HepG2 (cell line): Measurements from ENCODE around the gene PITX3. TPM values are rescaled to one million over a fixed set of nuclear protein-coding genes. Genes with fewer than 3 reads are reported as not detected.
"Not testable (repeated sequence)": the region's sequence is repeated elsewhere in the genome, so short reads cannot be mapped to it uniquely, and the experiment has no call there.

Experiments
- ATAC-seq: fragments of 200-7000 bp; cut with Tn5 transposase; 3 replicates; pipeline ENCODE4 v1.9.1; 2020; ENCODE audit warnings: mild to moderate bottlenecking, moderate library complexity
- BruUV-seq: library from RNA; stranded (reverse); fragments of 400-500 nt; replicated peaks from 2 replicates; lab custom pipeline; 2021; lab: Mats Ljungman, UMichigan
- CTCF ChIA-PET: fragments of 300-600 bp; formaldehyde crosslinking; extraction: SDS; loops from one replicate; lab custom pipeline; 2021; ENCODE audit warnings: low total read pairs, inconsistent platforms, low intra/inter-chr PET ratio; lab: Yijun Ruan, JAX
- POLR2A ChIA-PET: fragments of 350-600 bp; sonication (Branson Sonifier 250); formaldehyde crosslinking; loops from one replicate; lab custom pipeline; 2020; ENCODE audit warnings: antibody characterized with exemption, inconsistent platforms; lab: Yijun Ruan, JAX
- DNase-seq: peaks from one replicate; pipeline ENCODE4 v3.0.0-alpha.2; 2015; ENCODE audit warnings: low spot score
- FAIRE-seq: peaks from 3 replicates; lab custom pipeline; 2011; peaks lifted over from hg19 to GRCh38; lab: Jason Lieb, UNC
- H2AFZ ChIP-seq: one replicate; pipeline ENCODE4 v1.6.1; 2011; ENCODE audit warnings: low read length, inconsistent platforms
- H3K27ac ChIP-seq: fragments of 300-600 bp; 3 replicates; pipeline ENCODE4 v1.8.0; 2011; ENCODE audit warnings: mixed run types, mild to moderate bottlenecking, mixed read lengths, low read length, inconsistent platforms; ENCODE audit not compliant: insufficient read depth; ENCODE audit errors: extremely low read length
- H3K27me3 ChIP-seq, 2 experiments: fragments of 200-600 bp in 1 of 2; 2 replicates in 1 of 2; 3 replicates in 1 of 2; pipeline versions ENCODE4 v1.6.0 to v1.8.0; 2011; ENCODE audit warnings: low read length in 2 of 2, mild to moderate bottlenecking in 2 of 2, moderate library complexity in 2 of 2, inconsistent platforms in 1 of 2; ENCODE audit not compliant: insufficient read depth in 2 of 2, control insufficient read depth in 1 of 2
- H3K36me3 ChIP-seq, 2 experiments: fragments of 200-600 bp in 1 of 2; replicated peaks in 1 of 2; 2 replicates in 1 of 2; 3 replicates in 1 of 2; pipeline versions ENCODE4 v1.5.1 to v1.8.0; 2011; ENCODE audit warnings: low read length in 2 of 2, inconsistent platforms in 1 of 2; ENCODE audit not compliant: insufficient read depth in 2 of 2, control insufficient read depth in 1 of 2
- H3K4me1 ChIP-seq: 2 replicates; pipeline ENCODE4 v1.5.1; 2012; ENCODE audit warnings: low read length, inconsistent platforms; ENCODE audit not compliant: insufficient read depth
- H3K4me2 ChIP-seq: 2 replicates; pipeline ENCODE4 v1.6.0; 2011; ENCODE audit warnings: low read depth, low read length, inconsistent platforms
- H3K4me3 ChIP-seq, 3 experiments: fragments of 200-600 bp in 1 of 3; sonication (generic), shearing (Covaris generic) in 1 of 3; replicated peaks in 1 of 3; 2 replicates each; pipeline ENCODE4 v1.5.1; 2011 to 2016; ENCODE audit warnings: low read length in 3 of 3, inconsistent platforms in 2 of 3, low read depth in 2 of 3, mild to moderate bottlenecking in 2 of 3, control low read depth in 1 of 3, mixed read lengths in 1 of 3; ENCODE audit not compliant: insufficient read depth in 1 of 3
- H3K79me2 ChIP-seq: one replicate; pipeline ENCODE4 v1.6.1; 2011; ENCODE audit warnings: low read length, inconsistent platforms; ENCODE audit not compliant: insufficient read depth
- H3K9ac ChIP-seq: 2 replicates; pipeline ENCODE4 v1.6.0; 2011; ENCODE audit warnings: mild to moderate bottlenecking, low read depth, low read length, inconsistent platforms; ENCODE audit not compliant: insufficient read depth
- H3K9me3 ChIP-seq: 2 replicates; pipeline ENCODE4 v1.5.1; 2012; ENCODE audit warnings: mild to moderate bottlenecking, low read length
- H4K20me1 ChIP-seq: 2 replicates; pipeline ENCODE4 v1.6.0; 2011; ENCODE audit warnings: inconsistent platforms, mild to moderate bottlenecking, low read length, moderate library complexity; ENCODE audit not compliant: insufficient read depth
- HES4 ChIP-seq: sonication (generic); formaldehyde crosslinking; IDR thresholded peaks from 2 replicates; pipeline ENCODE4 v1.9.0; 2021; ENCODE audit warnings: mild to moderate bottlenecking, missing genetic modification reagents, borderline replicate concordance
- MAFG ChIP-seq: sonication (generic); formaldehyde crosslinking; IDR thresholded peaks from 2 replicates; pipeline ENCODE4 v1.5.1; 2020; ENCODE audit warnings: mild to moderate bottlenecking, missing genetic modification reagents
- ZNF256 ChIP-seq: sonication (generic); formaldehyde crosslinking; conservative IDR thresholded peaks from 2 replicates; pipeline ENCODE4 v1.4.0; 2020; ENCODE audit warnings: missing genetic modification reagents
- WGBS: methylation state at CpG from one replicate; pipeline ENCODE4 v1.1.6; 2017; ENCODE audit warnings: low lambda C conversion rate; 5-methylcytosine and 5-hydroxymethylcytosine counted together
- in situ Hi-C: cut with HindIII; loops from 2 replicates; pipeline ENCODE4 v1.10.0; 2017; ENCODE audit warnings: low pct_unique_long_range_greater_than_20kb; ENCODE audit not compliant: extremely low pct_ligation_motif_present
- intact Hi-C: fragments of 100-400 bp; cut with micrococcal nuclease; formaldehyde crosslinking; loops from one replicate; pipeline ENCODE4 v1.10.0; 2022; ENCODE audit not compliant: unreplicated experiment
- polyA plus RNA-seq, 8 experiments: library from polyadenylated mRNA; depleted of rRNA in 3 of 8; stranded (reverse) in 7 of 8; unstranded in 1 of 8; fragments of >200 nt; fragmentation: Illumina TruSeq in 4 of 8; extraction: Trizol in 4 of 8; gene quantifications; 2 replicates each; pipeline versions ENCODE4 v1.2.1 to v1.2.3, GENCODE V29; 2011 to 2016; ENCODE audit warnings: low read depth in 4 of 8, missing spikeins in 1 of 8, mixed read lengths in 1 of 8; ENCODE audit not compliant: insufficient read depth in 1 of 8
- total RNA-seq, 5 experiments: library from RNA; depleted of rRNA; stranded (reverse); fragments of >200 nt; fragmentation: Illumina TruSeq; extraction: Trizol; gene quantifications; 2 replicates each; pipeline ENCODE4 v1.2.3, GENCODE V29; 2016; ENCODE audit warnings: low read depth in 1 of 5
- TF ChIP-seq, protein P1 (sequence below): sonication (generic); formaldehyde crosslinking; IDR thresholded peaks from 2 replicates; pipeline ENCODE4 v1.8.1; 2023; ENCODE audit warnings: mild to moderate bottlenecking, inconsistent platforms, moderate library complexity, missing genetic modification reagents, borderline replicate concordance
- TF ChIP-seq, protein P2 (sequence below): sonication (generic); formaldehyde crosslinking; IDR thresholded peaks from 2 replicates; pipeline ENCODE4 v1.8.1; 2023; ENCODE audit warnings: missing genetic modification reagents, mild to moderate bottlenecking, borderline replicate concordance
- TF ChIP-seq, protein P3 (sequence below): sonication (generic); formaldehyde crosslinking; IDR thresholded peaks from 2 replicates; pipeline ENCODE4 v1.4.0; 2020; ENCODE audit warnings: missing genetic modification reagents

Gene PITX3
- total and polyA plus RNA-seq, 2 of the 13 experiments (the other 11 are each of a cell fraction or from before 2014, with no cell fraction given), result not detected

GRCh38 chr10:102254426-102254825, 13.1 kb upstream of the PITX3 start (continued):
- TF ChIP-seq ZNF256 (CRISPR knock-in tag) (no peak), HES4 (CRISPR knock-in tag) (no peak)
- TF ChIP-seq, protein P1, sequence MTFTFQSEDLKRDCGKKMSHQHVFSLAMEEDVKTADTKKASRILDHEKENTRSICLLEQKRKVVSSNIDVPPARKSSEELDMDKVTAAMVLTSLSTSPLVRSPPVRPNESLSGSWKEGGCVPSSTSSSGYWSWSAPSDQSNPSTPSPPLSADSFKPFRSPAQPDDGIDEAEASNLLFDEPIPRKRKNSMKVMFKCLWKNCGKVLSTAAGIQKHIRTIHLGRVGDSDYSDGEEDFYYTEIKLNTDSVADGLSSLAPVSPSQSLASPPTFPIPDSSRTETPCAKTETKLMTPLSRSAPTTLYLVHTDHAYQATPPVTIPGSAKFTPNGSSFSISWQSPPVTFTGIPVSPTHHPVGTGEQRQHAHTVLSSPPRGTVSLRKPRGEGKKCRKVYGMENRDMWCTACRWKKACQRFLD (CRISPR knock-in tag), result no peak
- TF ChIP-seq, protein P2, sequence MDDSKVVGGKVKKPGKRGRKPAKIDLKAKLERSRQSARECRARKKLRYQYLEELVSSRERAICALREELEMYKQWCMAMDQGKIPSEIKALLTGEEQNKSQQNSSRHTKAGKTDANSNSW (CRISPR knock-in tag), result no peak

DNA sequence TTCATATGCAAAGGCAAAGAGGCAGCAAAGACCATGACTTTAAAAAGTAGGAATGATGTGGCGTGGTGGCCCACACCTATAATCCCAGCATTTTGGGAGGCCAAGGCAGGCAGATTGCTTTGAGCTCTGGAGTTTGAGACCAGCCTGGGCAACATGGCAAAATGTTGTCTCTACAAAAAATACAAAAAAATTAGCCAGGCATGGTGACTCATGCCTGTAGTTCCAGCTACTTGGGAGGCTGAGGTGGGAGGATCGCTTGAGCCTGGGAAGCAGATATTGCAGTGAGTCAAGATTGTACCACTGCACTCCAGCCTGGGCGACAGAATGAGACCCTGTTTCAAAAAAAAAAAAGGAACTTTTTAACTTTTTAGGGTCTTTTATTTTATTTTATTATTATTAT, 11.2 kb upstream of the PITX3 start:
- H3K27me3 ChIP-seq, POLR2A ChIA-PET, H3K4me2 ChIP-seq, H3K27ac ChIP-seq, DNase-seq, BruUV-seq, H3K4me3 ChIP-seq, FAIRE-seq, CTCF ChIA-PET, intact Hi-C loops, H3K9ac ChIP-seq, in situ Hi-C loops, H2AFZ ChIP-seq, H3K9me3 ChIP-seq, ATAC-seq: not testable (repeated sequence)
- Histone ChIP-seq H3K79me2 (peaks cover 83% of the 10 kb centered on the region), H4K20me1 (peaks cover 20% of the 10 kb centered on the region), H3K36me3 (peaks cover 5 to 16% of the 10 kb centered on the region in 2 experiments), H3K4me1 (peaks cover 19% of the 10 kb centered on the region)
- WGBS, result 96% methylated on average over 3 of the region's 3 CpGs

DNA sequence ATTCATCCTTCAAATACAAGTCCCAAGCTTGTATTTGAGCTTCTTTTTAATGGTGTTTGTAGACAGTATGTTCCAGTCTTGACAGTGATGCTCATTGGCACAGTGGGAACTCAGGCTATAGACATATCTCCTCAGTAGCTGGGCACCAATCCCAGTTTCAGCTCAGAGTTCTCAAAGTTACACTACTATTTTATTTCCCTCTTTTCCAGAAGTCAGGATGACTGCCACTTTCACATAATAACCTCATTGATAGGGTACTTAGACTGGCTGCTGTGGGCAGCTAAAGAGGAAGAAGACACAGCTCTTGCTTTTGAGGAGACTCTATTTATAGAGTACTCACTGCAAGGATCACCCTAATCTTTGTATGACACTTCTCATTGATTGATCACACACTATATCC, 6.4 kb upstream of the PITX3 start:
- Histone ChIP-seq H3K36me3 (peaks cover 1 to 9% of the 10 kb centered on the region in 2 experiments; a peak in 2 of 5 replicates), H3K9ac (peak overlapping the region; percentile 82; the same call in 1 of the 2 replicates), H3K4me3 (peak overlapping the region in 1 of 3 experiments; percentile 97; a peak in 1 of 6 replicates), H4K20me1 (peaks cover 35% of the 10 kb centered on the region), H3K4me2 (peak overlapping the region; percentile 77), H3K27ac (no peak overlapping the region), H3K9me3 (no peaks in the 10 kb centered on the region), H2AFZ (no peak overlapping the region), H3K27me3 (no peaks in the 10 kb centered on the region; a peak in 1 of 5 replicates), H3K79me2 (peaks cover 61% of the 10 kb centered on the region), H3K4me1 (peaks cover 37% of the 10 kb centered on the region)
- CTCF ChIA-PET, result no interaction called here
- in situ Hi-C loops (no loop called here), intact Hi-C loops (no loop called here)
- ATAC-seq (no peak), FAIRE-seq (no peak), DNase-seq (no peak)
- BruUV-seq, result no TSS peak
- no peak for TF ChIP-seq MAFG (CRISPR knock-in tag)
- TF ChIP-seq, protein P3, sequence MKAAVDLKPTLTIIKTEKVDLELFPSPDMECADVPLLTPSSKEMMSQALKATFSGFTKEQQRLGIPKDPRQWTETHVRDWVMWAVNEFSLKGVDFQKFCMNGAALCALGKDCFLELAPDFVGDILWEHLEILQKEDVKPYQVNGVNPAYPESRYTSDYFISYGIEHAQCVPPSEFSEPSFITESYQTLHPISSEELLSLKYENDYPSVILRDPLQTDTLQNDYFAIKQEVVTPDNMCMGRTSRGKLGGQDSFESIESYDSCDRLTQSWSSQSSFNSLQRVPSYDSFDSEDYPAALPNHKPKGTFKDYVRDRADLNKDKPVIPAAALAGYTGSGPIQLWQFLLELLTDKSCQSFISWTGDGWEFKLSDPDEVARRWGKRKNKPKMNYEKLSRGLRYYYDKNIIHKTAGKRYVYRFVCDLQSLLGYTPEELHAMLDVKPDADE (CRISPR knock-in tag), result no peak
- POLR2A ChIA-PET, result interaction anchor here (1.6 kb wide), 1 partner anchor 16 kb away, joined by 3 read pairs; no protein-coding TSS in a partner anchor
